GM23248 (cell line): ENCODE data around the gene GRN. TPM values are rescaled to one million over a fixed set of nuclear protein-coding genes. Genes with fewer than 3 reads are reported as not detected.
A peak's percentile ranks its signal among the peaks of the same experiment; 100 is the strongest.

Experiments
- DNase-seq: peaks from one replicate; pipeline ENCODE4 v3.0.0-alpha.2; 2015
- H2AFZ ChIP-seq: fragments of 200-600 bp; sonication (generic); 2 replicates; pipeline ENCODE4 v1.6.1; 2016; ENCODE audit warnings: antibody characterized with exemption
- H3F3A ChIP-seq: fragments of 200-600 bp; sonication (generic); 2 replicates; pipeline ENCODE4 v1.6.1; 2016; ENCODE audit warnings: mild to moderate bottlenecking, antibody characterized with exemption, mixed run types; ENCODE audit not compliant: insufficient read depth
- H3K27ac ChIP-seq: fragments of 200-600 bp; sonication (generic); 2 replicates; pipeline ENCODE4 v1.5.1; 2016; ENCODE audit warnings: mild to moderate bottlenecking
- H3K27me3 ChIP-seq: fragments of 200-600 bp; sonication (generic); replicated peaks from 2 replicates; pipeline ENCODE4 v1.6.1; 2016; ENCODE audit warnings: mild to moderate bottlenecking; ENCODE audit not compliant: insufficient read depth
- H3K36me3 ChIP-seq: fragments of 200-600 bp; sonication (generic); 2 replicates; pipeline ENCODE4 v1.6.1; 2016; ENCODE audit warnings: low read depth, mild to moderate bottlenecking
- H3K4me1 ChIP-seq: fragments of 200-600 bp; sonication (generic); 2 replicates; pipeline ENCODE4 v1.6.1; 2016; ENCODE audit warnings: mild to moderate bottlenecking; ENCODE audit not compliant: insufficient read depth
- H3K4me2 ChIP-seq: fragments of 200-600 bp; sonication (generic); one replicate; pipeline ENCODE4 v1.6.1; 2016; ENCODE audit warnings: mild to moderate bottlenecking; ENCODE audit not compliant: unreplicated experiment
- H3K4me3 ChIP-seq: fragments of 200-600 bp; sonication (generic); 2 replicates; pipeline ENCODE4 v1.5.1; 2016; ENCODE audit warnings: mild to moderate bottlenecking
- H3K79me2 ChIP-seq: fragments of 200-600 bp; sonication (generic); 2 replicates; pipeline ENCODE4 v1.6.1; 2016; ENCODE audit warnings: mild to moderate bottlenecking; ENCODE audit not compliant: insufficient read depth
- H3K9ac ChIP-seq: fragments of 200-600 bp; sonication (generic); 2 replicates; pipeline ENCODE4 v1.6.1; 2016; ENCODE audit warnings: mild to moderate bottlenecking
- H3K9me2 ChIP-seq: fragments of 200-600 bp; sonication (generic); 2 replicates; pipeline ENCODE4 v1.6.1; 2016; ENCODE audit warnings: mixed run types, mild to moderate bottlenecking, moderate library complexity; ENCODE audit not compliant: insufficient read depth
- H3K9me3 ChIP-seq: fragments of 200-600 bp; sonication (generic); one replicate; pipeline ENCODE4 v1.6.1; 2017; ENCODE audit warnings: low read depth
- H4K20me1 ChIP-seq: fragments of 200-600 bp; sonication (generic); 2 replicates; pipeline ENCODE4 v1.6.0; 2016; ENCODE audit not compliant: insufficient read depth
- EZH2 ChIP-seq: fragments of 200-600 bp; sonication (generic); IDR thresholded peaks from 2 replicates; pipeline ENCODE4 v1.6.1; 2018; ENCODE audit warnings: antibody characterized with exemption, mild to moderate bottlenecking; ENCODE audit not compliant: insufficient read depth, poor library complexity, severe bottlenecking
- EZH2phosphoT487 ChIP-seq: fragments of 200-600 bp; sonication (generic); IDR thresholded peaks from 2 replicates; pipeline ENCODE4 v1.6.1; 2018; ENCODE audit warnings: antibody characterized with exemption, moderate library complexity, mild to moderate bottlenecking, low read depth; ENCODE audit not compliant: insufficient read depth
- WGBS, 2 experiments: methylation state at CpG; one replicate each; pipeline ENCODE4 v1.1.6; 2015 to 2017; ENCODE audit warnings: low lambda C conversion rate in 2 of 2, low coverage in 1 of 2; ENCODE audit errors: missing lambda C conversion rate in 2 of 2; 5-methylcytosine and 5-hydroxymethylcytosine counted together
- in situ Hi-C: fragments of 300-500 bp; cut with MboI; formaldehyde crosslinking; loops from 2 replicates; pipeline ENCODE4 v1.15.0; 2020
- polyA plus RNA-seq: library from polyadenylated mRNA; unstranded; fragments of >200 nt; fragmentation: Nextera tagmentation; extraction: Ambion mirVana; gene quantifications from 2 replicates; pipeline ENCODE4 v1.2.1, GENCODE V29; 2016
- total RNA-seq: library from RNA; depleted of rRNA; stranded (reverse); fragments of >200 nt; shearing (Covaris generic); gene quantifications from 2 replicates; pipeline ENCODE4 v1.2.3, GENCODE V29; 2014

The GRN gene
- total and polyA plus RNA-seq, 2 experiments from 2014 or later: 410 to 440 TPM

DNA sequence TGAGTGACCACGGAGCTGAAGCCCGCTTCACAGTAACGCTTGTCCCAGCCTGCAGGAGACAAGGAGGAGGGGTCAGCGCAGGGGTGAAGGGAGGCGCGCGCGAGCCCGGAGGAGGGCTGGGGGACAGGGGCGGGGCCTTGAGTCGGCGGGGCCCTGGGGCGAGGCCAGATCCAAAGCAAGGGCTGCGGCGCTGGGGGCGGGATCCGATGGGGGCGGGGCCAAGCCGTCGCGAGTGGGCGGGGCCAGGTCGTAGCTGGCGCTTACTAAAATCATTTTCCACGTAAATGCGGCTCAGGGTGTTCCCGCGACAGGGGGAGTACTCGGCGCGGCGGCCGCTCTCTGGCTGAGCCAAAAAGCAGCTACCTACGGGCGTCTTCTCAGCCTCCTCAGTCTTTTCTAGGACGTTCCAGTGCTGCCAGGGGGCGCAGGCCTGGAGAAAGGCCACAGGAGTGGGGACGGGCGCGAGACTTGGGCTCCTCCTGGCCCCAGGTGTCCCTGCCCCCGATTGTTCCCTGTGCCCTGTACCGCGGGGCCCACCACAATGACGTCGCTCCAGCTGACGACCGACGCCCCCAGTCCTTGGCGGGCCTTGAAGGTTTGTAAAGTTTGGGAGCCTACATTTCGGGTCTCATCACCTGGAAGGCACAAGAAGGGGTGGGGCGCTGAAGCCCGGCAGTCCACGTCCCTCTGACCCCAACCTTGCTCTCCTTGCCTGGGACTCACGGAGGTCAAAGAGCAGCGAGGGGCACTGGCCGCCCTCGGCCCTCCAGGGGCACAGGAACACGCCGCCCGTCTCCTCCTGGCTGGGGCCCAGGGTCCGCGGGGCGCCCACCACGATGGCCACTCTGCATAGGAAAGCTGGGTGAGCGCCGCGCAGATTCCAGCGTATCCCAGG lies 40.4 kb downstream of the GRN start:
- H3K79me2 ChIP-seq: no peaks in the 10 kb centered on the region
- H3K9me3 ChIP-seq: no peaks in the 10 kb centered on the region
- no peaks in the 10 kb centered on the region for H3K4me1 ChIP-seq
- no peaks in the 10 kb centered on the region for H3K36me3 ChIP-seq
- in situ Hi-C loops: no loop called here
- peak overlapping the region; percentile 68 for H3K9ac ChIP-seq
- no peaks in the 10 kb centered on the region for H4K20me1 ChIP-seq
- no peak overlapping the region for H3K27ac ChIP-seq
- H3K9me2 ChIP-seq: no peaks in the 10 kb centered on the region
- 0 out of 2 replicates have a peak, but pooled peaks cover under 1% of the 10 kb centered on the region for H3F3A ChIP-seq
- peak; percentile 73 for DNase-seq
- peak overlapping the region; percentile 74 for H3K4me3 ChIP-seq
- H2AFZ ChIP-seq: peak overlapping the region; percentile 96
- TF ChIP-seq EZH2phosphoT487: no peak
- peak; percentile 36 for TF ChIP-seq EZH2
- 5 to 6% methylated on average over 47 to 51 of the region's 68 CpGs for WGBS, 2 experiments
- H3K27me3 ChIP-seq: peaks cover 24% of the 10 kb centered on the region
- H3K4me2 ChIP-seq: peak overlapping the region; percentile 80

DNA sequence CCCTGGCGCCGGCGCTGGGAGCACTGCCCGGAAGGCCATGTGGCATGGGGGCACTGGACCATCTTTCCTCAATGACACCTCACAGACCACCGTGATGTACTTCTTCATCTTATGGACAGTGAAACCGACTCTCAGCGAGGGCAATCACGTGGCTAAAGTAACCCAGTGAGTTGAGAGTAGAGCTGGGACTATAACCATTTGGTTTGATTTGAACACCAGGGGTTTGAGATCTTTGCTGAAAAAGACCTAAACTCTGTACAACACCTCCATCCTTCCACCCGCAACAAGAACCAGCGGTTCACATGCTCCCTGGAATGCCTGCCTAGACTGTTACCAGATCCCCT lies 41.1 kb downstream of the GRN start:
- H3K4me2 ChIP-seq: peak overlapping the region; percentile 80
- no peaks in the 10 kb centered on the region for H4K20me1 ChIP-seq
- H3K9me2 ChIP-seq: no peaks in the 10 kb centered on the region
- H3K36me3 ChIP-seq: no peaks in the 10 kb centered on the region
- no peaks in the 10 kb centered on the region for H3K4me1 ChIP-seq
- H3K9me3 ChIP-seq: no peaks in the 10 kb centered on the region
- DNase-seq: no peak
- H3K9ac ChIP-seq: peak overlapping the region; percentile 68; the same call in 1 of the 2 replicates
- no peak for TF ChIP-seq EZH2
- no peak for TF ChIP-seq EZH2phosphoT487
- peaks cover 24% of the 10 kb centered on the region for H3K27me3 ChIP-seq
- no peaks in the 10 kb centered on the region for H3K79me2 ChIP-seq
- WGBS, 2 experiments: 33 to 34% methylated on average over 10 of the region's 10 CpGs
- no peak overlapping the region for H3K27ac ChIP-seq
- H3K4me3 ChIP-seq: peak overlapping the region; percentile 74
- peak overlapping the region; percentile 96 for H2AFZ ChIP-seq
- peaks cover 5% of the 10 kb centered on the region; the same call in 1 of the 2 replicates for H3F3A ChIP-seq
- in situ Hi-C loops: no loop called here

DNA sequence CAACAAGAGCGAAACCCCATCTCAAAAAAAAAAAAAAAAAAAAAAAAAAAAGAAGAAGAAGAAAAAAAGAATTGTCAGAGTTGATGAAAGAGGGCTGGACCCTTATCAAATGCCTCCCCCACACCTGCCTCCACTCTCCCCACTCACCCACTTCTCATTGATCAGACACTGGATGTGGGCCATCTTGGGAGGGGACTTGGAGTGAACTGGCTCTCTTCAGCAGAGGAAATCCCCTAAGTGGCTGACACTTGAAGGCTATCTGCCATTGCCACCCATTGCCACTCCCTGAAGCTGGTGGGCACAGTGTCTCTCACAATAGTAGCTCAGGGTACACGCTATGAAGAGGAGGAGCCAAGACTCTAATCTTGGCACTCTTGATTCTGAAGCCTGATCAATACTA lies 42.7 kb downstream of the GRN start:
- no peaks in the 10 kb centered on the region for H3K79me2 ChIP-seq
- H3K4me1 ChIP-seq: no peaks in the 10 kb centered on the region
- H3K27me3 ChIP-seq: peaks cover 24% of the 10 kb centered on the region
- H4K20me1 ChIP-seq: no peaks in the 10 kb centered on the region
- no peak for DNase-seq
- H3K9ac ChIP-seq: no peak overlapping the region
- TF ChIP-seq EZH2phosphoT487: no peak
- no peak for TF ChIP-seq EZH2
- whole genome bisulfite sequencing, 2 experiments: 65 to 78% methylated on average over 2 of the region's 2 CpGs
- H3K9me2 ChIP-seq: no peaks in the 10 kb centered on the region
- H2AFZ ChIP-seq: no peak overlapping the region
- H3K9me3 ChIP-seq: no peaks in the 10 kb centered on the region
- no peak overlapping the region for H3K4me2 ChIP-seq
- in situ Hi-C loops: no loop called here
- H3K4me3 ChIP-seq: no peak overlapping the region
- H3K36me3 ChIP-seq: no peaks in the 10 kb centered on the region
- H3F3A ChIP-seq: peaks cover 8% of the 10 kb centered on the region; the same call in 1 of the 2 replicates
- no peak overlapping the region for H3K27ac ChIP-seq

DNA sequence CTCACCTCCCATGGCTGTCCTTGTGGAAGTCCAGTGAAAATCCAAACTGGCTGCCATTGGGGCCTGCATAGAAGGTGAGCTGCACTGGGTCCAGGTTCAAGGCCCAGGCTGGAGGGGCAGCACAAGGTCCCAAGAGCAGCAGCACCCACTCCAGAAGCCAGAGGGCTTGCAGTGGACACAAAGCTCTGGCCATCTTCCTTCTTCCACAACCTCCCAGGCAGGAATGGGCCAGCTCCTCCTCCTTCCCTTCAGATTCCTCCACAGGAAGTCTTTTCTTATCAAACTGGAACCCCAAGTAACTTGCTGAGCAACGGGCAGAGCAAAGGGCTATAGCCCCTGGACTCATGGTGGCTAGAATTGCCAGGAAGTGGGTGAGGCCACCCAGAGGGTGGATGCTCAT lies 44.2 kb downstream of the GRN start, which contains the start of gene ITGA2B:
TSS of gene ITGA2B (minus strand) at position 369 of the 400 bp plus-strand sequence. CDS start at position 193, 176 bp downstream.
- 85 to 92% methylated on average over 1 of the region's 1 CpG for WGBS, 2 experiments
- H3K4me3 ChIP-seq: no peak within 1 kb of the TSS
- peaks cover 8% of the 10 kb centered on the region; the same call in 1 of the 2 replicates for H3F3A ChIP-seq
- H3K9me2 ChIP-seq: no peaks in the 10 kb centered on the region
- H3K36me3 ChIP-seq: no peaks in the 10 kb centered on the region
- no peaks in the 10 kb centered on the region for H4K20me1 ChIP-seq
- TF ChIP-seq EZH2phosphoT487: no peak
- TF ChIP-seq EZH2: no peak
- DNase-seq: no peak
- no peak within 1 kb of the TSS for H2AFZ ChIP-seq
- peaks cover 20% of the 10 kb centered on the region; the same call in 1 of the 2 replicates for H3K27me3 ChIP-seq
- no peaks in the 10 kb centered on the region for H3K4me1 ChIP-seq
- H3K4me2 ChIP-seq: no peak within 1 kb of the TSS
- H3K9ac ChIP-seq: no peak within 1 kb of the TSS
- H3K27ac ChIP-seq: no peak within 1 kb of the TSS
- no peaks in the 10 kb centered on the region for H3K9me3 ChIP-seq
- in situ Hi-C loops: no loop called here
- no peaks in the 10 kb centered on the region for H3K79me2 ChIP-seq
